ENCODE data around the gene CASP10.
"Not testable (repeated sequence)": the region's sequence is repeated elsewhere in the genome, so short reads cannot be mapped to it uniquely, and the experiment has no call there.

The CASP10 gene

DNA sequence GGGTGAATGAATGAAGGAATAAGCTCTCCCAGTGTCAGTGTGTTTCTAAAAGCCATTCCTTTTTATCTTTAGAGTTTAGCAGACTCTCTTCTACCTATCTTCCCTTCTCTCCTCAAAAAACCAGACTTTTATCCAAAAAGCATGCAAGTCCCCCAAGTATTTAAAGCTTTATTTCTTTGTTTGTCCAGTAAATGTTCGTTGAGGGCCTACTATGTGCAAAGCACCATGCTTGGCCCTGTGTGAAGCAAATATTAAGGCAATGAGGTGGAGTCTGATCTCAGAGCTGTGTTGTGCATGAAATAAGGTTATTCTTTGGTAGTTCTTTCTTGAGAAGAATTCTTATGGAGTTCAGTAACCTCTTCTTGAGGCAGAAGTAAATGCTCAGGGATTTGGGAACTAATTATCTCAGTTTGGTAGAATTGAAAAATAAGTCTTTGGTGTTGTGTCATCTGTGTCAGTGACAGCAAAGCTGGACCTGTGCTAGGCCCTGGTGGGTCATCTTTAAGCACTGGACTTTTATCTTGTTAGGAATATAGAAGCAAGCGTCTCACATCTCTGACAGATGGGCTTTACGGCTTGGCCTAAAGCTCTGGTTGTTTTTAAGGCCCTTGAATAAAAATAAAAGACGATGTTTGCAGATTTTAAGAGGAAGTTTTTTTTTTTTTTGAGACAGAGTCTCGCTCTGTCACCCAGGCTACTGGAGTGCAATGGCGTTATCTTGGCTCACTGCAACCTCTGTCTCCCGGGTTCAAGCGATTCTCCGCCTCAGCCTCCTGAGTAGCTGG is 28.1 kb upstream of the CASP10 start:
- DNase-seq (ENCODE audit: low spot score): no peak

- no peak for DNase-seq (ENCODE audit: low spot score)
Measured at GRCh38 chr2:201156036-201156435, 26.9 kb upstream of the CASP10 start.

GRCh38 chr2:201156640-201157039 is 26.3 kb upstream of the CASP10 start:
- DNase-seq (ENCODE audit: low spot score): no peak

GRCh38 chr2:201157694-201158093 is 25.2 kb upstream of the CASP10 start:
- DNase-seq (ENCODE audit: low spot score): no peak

DNA sequence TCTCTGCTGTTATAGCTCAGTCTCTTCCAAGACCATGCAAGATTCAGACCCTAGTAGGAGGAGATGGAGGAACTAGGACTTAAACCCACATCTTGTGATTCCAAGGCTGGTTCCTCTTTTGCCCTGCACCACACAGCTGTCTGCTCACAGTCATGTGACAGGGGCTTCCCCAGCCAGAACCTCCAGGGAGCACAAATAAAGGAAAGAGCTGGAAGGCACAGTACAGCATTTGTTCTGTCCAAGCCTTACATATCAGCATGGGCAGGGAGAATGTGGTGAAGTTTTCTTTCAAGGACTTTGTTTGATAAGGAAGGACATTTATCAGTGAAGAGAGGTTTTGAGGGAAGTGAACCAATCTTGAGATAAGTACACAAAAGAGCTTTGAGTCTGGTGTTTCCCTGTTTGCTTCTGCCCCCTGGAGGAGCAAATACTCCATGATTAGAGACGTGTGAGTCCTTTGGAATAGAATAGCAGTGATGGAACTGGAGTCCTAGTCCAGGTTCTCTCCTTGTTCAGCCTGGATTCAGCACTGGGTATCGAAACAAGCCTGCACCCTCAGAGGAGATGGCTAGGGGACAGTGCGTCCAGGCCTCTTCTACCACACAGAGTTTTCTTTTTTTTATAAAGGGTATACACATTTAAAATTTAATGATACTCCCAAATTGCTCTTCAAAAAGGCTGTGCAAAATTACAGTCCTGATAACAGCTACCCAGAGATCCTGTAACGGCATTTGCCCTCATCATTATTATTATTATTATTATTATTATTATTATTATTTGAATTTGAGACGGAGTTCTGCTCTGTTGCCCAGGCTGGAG is 24.6 kb upstream of the CASP10 start:
- DNase-seq (ENCODE audit: low spot score): peak; percentile 70

DNA sequence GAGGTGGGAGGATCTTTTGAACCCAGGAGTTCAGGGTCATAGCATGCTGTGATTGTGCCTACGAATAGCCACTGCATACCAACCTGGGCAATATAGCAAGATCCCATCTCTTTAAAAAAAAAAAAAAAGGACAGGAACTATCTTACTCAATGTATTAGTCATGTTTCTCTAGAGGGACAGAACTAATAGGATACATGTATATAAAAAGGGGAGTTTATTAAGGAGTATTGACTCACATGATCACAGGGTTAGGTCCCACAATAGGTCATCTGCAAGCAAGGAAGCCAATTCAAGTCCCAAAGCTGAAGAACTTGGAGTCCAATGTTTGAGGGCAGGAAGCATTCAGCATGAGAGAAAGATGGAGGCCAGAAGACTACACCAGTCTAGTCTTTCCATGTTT is 18.8 kb upstream of the CASP10 start:
- no peak for DNase-seq (ENCODE audit: low spot score)

DNA sequence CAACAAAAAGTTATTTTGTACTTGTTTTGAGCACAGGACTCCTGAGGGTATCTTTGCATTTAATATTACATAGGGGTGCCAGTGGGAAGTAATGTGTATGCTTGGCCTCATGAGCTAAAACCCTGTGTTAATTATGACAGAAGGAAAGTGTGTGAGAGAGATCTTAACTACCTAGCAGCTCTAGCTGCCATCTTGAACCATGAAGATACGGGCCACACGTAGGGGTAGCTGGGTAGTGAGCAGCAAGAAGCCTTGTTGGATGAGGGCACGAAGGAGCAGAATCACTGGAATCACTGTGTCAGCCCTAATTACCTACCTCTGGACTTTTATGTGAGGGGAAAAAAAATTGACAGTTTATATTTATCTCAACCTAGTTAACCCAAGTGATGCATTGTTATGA is 15.4 kb upstream of the CASP10 start:
- DNase-seq (ENCODE audit: low spot score): no peak

DNA sequence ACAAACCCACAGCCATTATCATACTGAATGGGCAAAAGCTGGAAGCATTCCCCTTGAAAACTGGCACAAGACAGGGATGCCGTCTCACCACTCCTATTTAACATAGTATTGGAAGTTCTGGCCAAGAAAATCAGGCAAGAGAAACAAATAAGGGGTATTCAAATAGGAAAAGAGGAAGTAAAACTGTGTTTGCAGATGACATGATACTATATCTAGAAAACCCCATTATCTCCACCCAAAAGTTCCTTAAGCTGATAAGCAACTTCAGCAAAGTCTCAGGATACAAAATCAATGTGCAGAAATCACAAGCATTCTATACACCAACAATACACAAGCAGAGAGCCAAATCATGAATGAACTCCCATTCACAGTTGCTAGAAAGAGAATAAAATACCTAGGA is 14.4 kb upstream of the CASP10 start:
- DNase-seq (ENCODE audit: low spot score): not testable (repeated sequence)

GRCh38 chr2:201171259-201171814 is 11.6 kb upstream of the CASP10 start:
- DNase-seq (ENCODE audit: low spot score): no peak

DNA sequence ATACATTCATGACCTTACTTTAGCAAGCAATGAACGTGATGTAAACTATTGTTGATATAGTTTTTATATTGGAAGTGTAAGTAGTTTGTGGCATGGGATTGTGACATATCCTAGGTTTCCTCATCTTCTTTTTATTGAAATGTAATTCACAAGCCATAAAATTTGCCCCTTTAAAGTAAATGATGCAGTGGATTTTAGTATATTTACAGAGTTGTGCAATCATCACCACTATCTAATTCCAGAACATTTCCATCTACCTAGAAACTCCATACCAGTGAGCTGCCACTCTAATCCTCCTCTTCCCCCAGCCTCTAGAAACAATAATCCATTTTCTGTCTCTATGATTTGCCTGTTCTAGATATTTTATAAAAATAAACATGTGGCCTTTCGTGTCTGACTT is 10.7 kb upstream of the CASP10 start:
- DNase-seq (ENCODE audit: low spot score): no peak

- no peak for DNase-seq (ENCODE audit: low spot score)
Measured at GRCh38 chr2:201174687-201175086, 8.3 kb upstream of the CASP10 start.

- no peak for DNase-seq (ENCODE audit: low spot score)
Measured at GRCh38 chr2:201176081-201176481, 6.9 kb upstream of the CASP10 start.

- DNase-seq (ENCODE audit: low spot score): no peak
Measured at GRCh38 chr2:201180010-201180409, 2.9 kb upstream of the CASP10 start.

GRCh38 chr2:201183365-201183727 is 405 bp downstream of the CASP10 start:
- DNase-seq (ENCODE audit: low spot score): no peak

GRCh38 chr2:201183835-201184234 is 894 bp downstream of the CASP10 start:
- DNase-seq (ENCODE audit: low spot score): not testable (repeated sequence)

DNA sequence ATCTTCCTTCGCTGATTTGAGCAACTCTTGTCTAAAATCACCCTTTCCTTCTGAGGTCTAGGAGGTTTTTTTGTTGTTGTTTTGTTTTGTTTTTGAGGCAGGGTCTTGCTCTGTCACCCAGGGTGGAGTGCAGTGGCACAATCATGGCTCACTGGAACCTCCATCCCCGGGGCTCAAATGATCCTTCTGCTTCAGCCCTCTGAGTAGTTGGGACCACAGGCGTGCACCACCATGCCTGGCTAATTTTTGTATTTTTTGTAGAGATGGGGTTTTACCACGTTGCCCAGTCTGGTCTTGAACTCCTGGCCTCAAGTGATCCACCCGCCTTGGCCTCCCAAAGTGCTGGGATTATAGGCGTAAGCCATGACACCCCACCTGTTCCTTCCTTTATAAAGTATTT is 1.3 kb downstream of the CASP10 start:
- not testable (repeated sequence) for DNase-seq (ENCODE audit: low spot score)

DNA sequence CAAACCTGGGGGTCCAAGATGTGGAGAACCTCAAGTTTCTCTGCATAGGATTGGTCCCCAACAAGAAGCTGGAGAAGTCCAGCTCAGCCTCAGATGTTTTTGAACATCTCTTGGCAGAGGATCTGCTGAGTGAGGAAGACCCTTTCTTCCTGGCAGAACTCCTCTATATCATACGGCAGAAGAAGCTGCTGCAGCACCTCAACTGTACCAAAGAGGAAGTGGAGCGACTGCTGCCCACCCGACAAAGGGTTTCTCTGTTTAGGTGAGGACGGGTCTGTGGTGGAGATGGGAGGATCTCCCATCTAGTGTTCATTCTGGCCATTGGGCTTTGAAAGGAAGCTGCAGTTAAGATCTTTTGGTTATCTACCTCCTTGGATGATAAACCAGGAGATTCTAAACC is 2.9 kb downstream of the CASP10 start:
- DNase-seq (ENCODE audit: low spot score): no peak

DNA sequence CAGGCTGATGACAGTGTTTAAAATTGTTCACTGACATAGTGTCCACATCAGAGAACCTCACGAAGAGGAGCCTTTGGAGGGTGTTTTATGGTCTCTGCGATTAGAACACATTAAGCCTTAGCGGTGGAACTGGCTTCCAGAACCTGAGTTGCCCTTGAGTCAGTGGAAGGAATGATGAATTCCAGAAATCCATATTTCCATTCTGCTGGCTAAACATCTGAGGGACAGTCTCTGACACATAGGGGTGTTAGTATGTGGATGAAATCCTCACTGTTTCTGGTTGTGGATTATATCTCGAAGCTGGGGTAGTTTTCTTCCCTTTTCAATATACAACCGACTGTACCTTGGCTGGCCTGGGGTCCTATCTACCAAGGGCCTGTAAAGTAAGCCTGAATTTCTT is 4.0 kb downstream of the CASP10 start:
- DNase-seq (ENCODE audit: low spot score): no peak

DNA sequence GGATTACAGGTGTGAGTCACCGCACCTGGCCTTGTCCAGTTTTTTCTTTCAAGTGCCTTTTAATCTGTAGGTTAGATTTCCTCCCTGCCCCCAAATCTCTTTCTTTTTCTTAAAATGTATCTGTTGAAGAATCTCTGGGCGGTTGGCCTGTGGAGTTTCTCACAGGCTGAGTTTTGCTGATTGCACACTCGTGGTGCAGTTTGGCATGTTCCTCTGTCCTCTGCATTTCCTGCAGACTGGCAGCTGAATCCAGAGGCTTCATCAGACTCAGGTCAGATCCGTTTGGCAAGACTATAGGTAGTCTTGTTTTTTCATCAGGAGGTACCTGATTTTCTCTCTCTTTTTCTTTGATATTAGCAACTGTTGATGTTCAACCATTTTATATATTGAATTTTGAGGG is 5.5 kb downstream of the CASP10 start:
- DNase-seq (ENCODE audit: low spot score): no peak

- no peak for DNase-seq (ENCODE audit: low spot score)
Measured at GRCh38 chr2:201191132-201191875, 8.4 kb downstream of the CASP10 start.

DNA sequence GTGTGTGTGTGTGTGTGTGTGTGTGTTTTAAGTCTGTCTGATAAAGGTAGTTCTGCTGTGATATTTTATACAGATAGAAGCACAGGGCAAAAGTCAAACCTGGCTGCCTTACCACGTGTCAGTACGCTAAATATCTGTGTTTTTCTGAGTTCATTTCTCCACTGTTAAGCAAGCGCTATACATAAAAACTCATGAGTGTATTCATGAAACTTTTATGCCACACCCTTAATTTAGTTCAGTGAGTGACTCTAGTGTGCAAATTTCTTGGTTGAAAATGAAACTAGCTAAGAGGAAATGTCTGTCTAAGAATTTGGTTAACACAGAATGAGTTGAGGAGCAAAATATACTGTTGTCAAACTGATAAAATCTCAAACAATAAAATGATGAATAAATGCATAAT is 11.2 kb downstream of the CASP10 start:
- no peak for DNase-seq (ENCODE audit: low spot score)

DNA sequence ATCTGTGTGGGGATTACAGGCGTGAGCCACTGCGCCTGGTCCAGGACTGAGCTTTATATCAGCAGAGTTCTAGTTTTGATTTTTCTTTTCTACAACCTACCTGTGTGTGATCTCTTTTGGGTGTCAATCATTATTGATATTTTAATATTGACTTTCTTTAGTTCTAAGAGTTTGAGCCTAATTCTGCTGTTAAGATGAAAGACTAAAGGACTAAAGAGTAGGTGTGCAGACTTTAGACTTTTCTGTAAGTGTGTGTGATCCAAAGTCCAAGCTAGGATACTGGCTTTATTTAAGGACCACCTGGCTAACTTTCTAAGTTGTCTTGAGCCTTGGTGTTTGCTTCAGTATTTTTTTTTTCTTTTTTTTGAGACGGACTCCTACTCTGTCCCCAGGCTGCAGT is 12.4 kb downstream of the CASP10 start:
- DNase-seq (ENCODE audit: low spot score): no peak

DNA sequence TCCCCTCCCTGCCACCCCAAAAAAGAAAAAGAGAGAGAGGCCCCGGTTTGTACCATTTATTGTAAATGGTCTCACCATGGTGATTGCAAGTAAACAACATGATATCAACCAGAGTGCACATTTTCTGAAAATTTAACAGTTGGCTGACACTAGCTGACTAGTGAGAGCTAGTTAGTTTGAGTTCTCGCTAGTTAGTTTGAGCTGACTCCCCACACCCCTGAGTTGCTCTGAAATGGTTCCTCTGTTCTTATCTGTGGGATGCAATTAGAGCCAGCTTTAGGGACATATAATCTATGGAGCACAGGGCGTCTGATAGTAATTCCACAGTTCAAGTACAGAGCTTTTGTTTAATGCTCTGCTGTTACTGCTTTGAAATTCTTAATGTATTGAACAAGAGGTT is 13.1 kb downstream of the CASP10 start:
- no peak for DNase-seq (ENCODE audit: low spot score)

Data from GM03348 (cell line).